GM21528 (cell line): ENCODE data around the gene RASGRF2.

Source experiments
- ATAC-seq: cut with Tn5 transposase; IDR thresholded peaks from one replicate; pipeline ENCODE4 v1.9.1; 2021; ENCODE audit warnings: mild to moderate bottlenecking, moderate library complexity; ENCODE audit not compliant: unreplicated experiment, low FRiP score

The RASGRF2 gene, protein sequence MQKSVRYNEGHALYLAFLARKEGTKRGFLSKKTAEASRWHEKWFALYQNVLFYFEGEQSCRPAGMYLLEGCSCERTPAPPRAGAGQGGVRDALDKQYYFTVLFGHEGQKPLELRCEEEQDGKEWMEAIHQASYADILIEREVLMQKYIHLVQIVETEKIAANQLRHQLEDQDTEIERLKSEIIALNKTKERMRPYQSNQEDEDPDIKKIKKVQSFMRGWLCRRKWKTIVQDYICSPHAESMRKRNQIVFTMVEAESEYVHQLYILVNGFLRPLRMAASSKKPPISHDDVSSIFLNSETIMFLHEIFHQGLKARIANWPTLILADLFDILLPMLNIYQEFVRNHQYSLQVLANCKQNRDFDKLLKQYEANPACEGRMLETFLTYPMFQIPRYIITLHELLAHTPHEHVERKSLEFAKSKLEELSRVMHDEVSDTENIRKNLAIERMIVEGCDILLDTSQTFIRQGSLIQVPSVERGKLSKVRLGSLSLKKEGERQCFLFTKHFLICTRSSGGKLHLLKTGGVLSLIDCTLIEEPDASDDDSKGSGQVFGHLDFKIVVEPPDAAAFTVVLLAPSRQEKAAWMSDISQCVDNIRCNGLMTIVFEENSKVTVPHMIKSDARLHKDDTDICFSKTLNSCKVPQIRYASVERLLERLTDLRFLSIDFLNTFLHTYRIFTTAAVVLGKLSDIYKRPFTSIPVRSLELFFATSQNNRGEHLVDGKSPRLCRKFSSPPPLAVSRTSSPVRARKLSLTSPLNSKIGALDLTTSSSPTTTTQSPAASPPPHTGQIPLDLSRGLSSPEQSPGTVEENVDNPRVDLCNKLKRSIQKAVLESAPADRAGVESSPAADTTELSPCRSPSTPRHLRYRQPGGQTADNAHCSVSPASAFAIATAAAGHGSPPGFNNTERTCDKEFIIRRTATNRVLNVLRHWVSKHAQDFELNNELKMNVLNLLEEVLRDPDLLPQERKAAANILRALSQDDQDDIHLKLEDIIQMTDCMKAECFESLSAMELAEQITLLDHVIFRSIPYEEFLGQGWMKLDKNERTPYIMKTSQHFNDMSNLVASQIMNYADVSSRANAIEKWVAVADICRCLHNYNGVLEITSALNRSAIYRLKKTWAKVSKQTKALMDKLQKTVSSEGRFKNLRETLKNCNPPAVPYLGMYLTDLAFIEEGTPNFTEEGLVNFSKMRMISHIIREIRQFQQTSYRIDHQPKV (N-terminal part only)

DNA sequence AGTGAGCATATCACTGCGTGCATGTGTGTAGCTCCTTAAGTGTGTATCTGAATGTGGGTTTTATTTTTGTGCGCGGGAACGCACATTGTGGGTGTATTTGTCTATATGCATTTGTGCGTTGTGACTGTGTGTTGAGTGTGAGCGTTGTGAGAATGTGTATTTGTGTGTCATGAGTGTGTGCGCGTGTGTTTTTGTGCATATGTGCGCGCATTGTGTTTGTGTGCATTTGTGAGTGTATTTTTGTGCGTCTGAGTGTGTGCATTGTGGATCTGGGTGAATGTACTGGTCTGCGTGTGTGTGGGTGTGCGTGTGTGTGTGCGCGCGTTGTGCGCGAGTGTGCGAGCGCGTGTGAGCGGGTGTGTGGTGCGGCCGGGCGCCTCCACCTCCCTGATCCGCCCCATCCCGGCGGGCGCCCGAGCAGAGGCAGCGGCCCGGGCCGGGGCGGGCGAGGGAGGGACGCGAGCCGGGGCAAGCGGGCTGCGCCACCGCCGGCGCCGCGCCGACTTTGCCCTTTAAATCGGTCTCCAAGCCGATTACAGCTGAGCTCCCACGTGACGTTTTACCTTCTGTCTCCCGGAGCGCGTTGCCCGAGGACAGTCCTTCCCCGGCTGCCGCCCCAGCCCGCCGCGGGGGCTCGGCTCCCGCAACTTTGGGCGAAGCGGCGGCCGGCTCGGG lies at the start of gene RASGRF2:
Gene RASGRF2 (plus strand): TSS at position 596 of the 675 bp plus-strand sequence. CDS start 376 bp downstream, outside the sequence.
- ATAC-seq: no peak

DNA sequence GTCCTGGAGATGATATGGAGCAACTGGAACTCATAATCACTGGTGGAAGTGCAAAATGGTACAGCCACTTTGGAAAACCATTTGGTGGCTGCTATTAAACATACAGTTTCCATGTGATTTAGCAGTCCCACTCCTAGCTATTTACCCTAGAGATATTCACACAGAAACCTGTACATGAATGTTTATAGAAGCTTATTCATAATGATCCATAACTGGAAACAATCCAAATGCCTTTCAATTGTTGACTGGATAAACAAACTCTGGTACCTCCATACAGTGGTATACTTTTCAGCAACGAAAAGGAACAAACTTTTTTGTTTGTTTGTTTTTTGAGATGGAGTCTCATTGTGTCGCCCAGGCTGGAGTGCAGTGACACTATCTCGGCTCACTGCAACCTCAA lies 47.7 kb upstream of the RASGRF2 start:
- no peak for ATAC-seq

DNA sequence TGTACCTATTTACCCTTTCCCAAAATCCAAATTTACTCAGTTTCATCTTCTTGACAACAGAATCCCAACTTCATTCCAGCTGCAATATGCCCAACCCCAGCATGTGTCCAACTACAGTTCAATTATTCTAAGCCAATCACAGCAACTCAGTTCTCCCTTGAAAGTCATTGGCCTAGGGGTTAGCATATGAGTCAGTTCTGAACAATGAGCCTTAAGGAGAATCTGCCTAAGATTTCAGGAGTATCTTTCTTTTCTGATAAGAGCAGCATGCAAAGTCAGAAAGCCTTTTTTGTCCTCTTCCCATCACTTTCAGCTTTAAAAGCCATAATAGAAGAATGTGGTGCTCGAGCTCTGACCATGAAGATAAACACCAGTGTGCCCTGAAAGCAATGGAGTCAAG lies 44.4 kb upstream of the RASGRF2 start:
- ATAC-seq: no peak

DNA sequence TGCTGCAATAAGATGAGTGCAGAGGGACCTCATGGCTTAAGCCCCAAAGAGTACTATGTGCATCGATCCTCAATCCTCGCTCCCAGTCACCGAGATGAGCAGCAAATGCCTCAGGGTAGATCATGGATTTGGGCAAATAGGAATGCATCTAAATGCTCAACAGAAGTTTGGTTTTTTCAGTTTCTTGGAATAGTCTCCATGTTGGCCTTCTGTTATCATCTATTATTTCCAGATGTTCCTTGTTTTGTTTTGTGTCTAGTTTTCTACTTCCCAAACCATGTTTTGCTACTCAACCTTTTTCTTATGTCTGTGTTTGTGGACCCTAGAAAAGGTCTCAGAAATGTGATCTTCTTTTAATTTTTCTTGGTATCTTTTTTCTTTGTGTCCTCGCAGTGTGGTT lies 43.5 kb upstream of the RASGRF2 start:
- ATAC-seq: no peak

DNA sequence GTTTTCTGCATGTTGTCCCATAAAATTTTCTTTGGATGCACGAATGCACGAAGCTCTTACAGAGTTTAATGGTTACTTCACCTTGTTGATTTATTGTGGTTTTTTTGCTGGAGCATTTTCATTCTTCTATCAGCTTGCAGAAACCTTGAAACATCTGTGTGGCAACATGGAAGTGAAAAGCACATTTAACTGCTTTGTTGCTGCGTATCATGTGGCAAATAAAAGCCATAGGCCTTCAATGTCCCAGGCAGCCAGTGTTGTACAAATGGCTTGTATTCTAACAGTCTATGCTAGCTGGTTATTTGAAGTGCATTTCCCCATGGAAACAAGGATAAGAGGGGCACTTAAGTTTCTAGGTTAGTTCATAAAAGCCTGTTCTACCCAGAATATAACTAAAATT lies 42.5 kb upstream of the RASGRF2 start:
- ATAC-seq: no peak

DNA sequence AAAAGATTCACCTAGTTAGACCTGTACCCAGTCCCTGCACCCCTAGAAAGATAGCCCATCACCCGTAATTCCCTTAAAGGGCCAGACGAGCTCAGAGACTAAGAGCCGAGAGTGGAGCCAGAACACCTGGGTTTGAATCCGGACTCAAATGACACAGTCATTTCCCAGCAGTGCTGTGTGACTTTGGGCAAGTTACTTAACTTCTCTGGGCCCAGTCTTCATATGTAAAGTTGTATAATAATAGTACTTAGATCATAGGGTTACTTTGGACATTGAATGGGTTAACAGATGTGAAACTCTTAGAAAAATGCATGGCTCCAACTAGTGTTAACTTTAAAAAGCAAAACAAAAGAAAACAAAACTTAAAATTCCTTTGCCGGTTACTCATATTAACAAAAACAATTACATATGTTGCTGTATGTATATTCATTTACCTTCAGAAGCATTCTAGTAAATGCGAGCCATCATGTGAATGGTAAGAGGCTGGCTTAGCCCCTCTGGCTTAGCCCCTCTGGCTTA lies 40.4 kb upstream of the RASGRF2 start:
- ATAC-seq: no peak

DNA sequence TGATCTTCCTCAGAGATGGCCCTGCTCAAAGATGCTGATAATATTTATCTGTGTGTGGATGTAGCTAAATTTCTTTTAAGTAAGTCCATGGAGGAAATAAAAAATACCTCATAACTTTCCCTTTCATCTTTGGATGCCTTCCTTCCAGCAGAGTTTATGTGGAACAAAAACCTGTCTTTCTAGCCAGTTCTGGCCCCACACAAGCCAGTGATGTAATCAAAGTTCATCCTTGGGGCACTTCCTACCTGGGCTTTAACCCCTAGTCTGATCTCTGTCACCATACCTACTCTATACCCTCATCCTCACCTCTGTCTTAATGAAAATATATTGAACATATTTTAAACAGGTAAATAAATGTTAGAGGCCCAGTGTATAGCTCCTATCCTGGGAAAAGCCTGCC lies 39.8 kb upstream of the RASGRF2 start:
- no peak for ATAC-seq

DNA sequence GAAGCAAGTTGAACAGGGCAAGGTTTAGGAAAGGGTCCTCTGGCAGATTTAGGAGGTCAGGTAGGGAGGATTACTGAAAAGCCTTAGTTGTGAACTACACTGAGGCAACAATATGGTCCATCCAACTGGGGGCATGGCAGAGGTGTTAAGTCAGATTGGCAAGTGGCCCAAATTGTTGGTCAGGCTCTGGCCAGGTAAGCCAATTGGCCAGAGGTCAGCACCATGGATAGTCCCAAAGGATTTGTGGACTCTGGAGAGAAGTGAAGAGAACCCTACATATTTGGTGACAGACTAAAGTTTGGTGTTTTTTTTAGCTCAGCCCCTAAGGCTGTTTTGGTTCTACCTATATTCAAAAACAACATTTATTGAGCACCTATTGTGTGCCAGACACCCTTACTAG lies 39.1 kb upstream of the RASGRF2 start:
- no peak for ATAC-seq

DNA sequence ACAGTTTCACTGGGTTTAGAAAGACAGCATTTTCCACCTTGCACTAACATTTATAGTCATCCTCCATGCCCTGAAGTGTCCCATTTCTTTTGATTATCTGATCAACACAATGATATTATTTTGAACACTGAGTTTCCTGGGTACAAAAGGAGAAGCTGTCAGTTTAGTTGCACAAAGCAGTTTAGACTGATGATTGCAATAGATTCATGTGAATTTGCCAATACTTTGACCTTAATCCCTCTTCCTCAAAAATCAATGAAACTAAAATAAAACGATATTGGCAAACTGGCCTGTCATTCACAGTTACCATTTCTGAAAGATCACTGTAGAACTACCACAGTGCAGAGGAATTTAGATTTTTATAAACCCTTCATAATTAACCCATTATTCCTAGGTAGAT lies 34.2 kb upstream of the RASGRF2 start:
- no peak for ATAC-seq

DNA sequence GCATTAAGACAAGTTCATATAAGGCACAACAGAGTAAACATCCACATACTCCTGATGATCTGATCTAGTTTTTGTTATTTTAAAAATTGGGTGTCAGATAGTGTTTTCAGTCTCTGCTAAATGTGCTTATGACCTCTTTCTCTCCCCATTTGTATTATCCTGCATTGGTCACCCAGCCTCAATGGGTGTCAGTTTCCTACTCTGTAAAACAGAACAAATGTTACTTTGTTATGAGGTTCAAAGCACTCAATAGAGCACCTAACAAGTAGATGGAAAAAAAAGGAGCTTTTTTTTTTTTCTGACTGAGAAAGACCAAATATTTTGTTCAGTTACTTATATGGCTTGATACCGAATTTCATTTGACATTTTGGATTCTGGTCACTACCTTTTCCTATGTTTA lies 33.6 kb upstream of the RASGRF2 start:
- no peak for ATAC-seq

DNA sequence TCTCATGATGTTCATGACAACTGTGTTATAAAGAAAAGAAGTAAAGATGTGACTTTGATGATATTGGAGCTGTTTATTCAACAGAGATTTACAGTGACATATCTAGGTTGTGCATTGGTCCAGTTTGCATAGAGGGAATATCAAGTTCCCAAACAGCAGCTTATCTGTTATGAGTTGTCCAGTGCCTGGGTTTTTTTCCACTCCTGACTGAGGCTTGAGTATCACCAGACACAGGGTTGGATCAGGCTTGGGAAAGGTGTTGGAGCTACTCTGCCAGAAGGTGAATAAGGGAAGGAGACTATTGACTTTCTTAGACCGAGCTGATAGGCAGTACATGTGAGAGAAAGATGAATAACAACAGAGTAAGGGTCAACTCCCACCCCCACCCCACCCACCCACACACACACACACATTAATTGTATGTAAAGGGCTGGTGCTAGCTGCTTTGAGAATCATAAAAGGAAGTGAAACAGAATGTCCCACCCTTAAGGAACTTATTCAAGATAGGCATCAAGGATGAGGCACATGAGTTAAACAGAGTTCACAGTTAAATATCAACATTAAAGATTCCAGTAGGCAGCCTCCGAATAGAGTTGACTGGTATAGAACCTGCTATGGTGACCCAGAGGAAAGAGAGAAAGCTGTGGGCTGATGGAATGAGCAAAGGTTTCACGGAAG lies 33.0 kb upstream of the RASGRF2 start:
- no peak for ATAC-seq

DNA sequence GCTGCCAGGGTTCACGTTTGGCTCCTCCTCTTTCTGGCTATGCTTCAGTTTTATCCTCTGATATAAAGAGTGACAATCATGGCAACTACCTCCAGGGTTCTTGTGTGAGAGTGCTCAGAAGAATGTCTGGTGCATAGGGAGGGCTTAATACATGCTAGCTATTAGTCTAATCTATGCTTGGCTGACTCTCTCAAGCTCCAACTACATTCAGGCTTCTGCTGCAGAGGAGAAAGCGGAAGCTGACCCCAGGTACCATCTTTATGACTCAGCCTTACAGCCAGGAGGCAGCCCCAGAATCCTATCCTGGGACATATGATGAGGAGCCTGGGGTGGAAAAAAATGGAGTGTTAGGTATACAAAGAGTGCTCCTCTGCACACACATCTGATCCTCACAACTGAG lies 32.1 kb upstream of the RASGRF2 start:
- ATAC-seq: no peak

DNA sequence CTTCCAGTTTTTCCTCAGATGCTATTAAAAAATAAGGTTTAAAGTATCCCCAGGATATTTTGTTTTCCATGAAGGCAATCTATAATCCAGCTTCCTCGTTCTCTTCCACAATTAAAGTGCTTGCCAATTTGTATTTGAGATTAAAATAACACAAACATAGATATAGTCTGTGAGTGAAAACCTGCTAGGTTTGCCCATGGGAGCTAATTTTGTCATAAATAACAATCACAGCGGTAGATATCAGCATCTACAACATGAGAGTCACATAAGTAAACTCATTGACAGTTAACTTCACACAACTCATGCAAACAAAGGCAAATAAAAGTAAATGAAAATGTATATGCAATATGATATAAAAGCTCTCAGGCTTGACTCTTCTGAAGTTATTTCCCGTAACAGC lies 29.2 kb upstream of the RASGRF2 start:
- ATAC-seq: no peak

DNA sequence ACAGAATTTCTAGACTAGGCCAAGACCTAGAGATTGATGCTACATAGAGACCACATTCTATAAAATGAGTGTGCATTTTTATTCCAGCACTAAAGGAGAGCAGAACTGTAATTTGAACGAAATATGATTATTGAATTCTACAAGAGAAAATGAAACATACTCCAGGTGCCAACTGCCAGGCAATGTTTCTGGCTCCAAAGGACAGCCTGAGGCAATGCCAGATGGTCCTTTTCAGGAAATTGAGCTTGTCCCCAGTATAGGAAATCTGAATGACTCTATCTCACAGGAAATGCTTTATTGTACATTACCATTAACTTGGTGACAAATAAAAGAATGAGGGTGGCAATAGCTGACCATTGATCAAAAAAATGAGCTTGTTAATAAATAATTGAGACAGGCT lies 28.8 kb upstream of the RASGRF2 start:
- ATAC-seq: no peak

DNA sequence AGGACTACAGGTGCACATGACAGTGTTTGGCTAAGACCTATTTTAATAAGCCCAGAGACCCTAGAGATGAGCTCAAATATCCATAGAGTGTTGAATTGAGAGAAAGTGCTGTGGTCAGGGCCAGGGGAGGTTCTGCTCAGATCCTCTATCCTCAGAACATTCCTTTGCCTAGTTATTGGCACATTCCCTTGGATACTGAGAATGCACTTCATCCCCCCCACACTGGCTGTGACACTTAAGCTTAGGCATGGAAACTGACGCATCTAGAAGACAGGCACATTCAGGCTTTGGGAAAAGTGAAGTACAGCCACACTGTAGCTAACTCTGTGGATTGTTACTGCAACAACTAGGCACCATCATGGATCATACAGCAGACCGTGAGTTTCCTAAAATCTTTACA lies 27.1 kb upstream of the RASGRF2 start:
- no peak for ATAC-seq

DNA sequence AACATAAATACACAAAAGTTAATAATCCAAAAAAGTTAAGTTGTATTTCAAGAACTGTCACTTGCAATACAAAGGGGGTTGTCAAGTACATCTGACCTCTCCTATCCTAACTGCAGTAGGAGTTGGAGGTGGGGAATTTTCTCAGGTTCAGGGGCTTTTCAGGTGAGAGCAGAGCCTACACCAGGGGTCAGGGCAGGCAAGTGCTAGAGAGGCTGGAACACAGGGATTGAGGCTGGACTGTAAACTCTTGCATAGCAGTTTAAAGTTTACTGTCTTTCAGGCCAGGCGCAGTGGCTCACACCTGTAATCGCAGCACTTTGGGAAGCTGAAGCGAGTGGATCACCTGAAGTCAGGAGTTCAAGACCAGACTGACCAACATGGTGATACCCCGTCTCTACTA lies 25.4 kb upstream of the RASGRF2 start:
- ATAC-seq: no peak

DNA sequence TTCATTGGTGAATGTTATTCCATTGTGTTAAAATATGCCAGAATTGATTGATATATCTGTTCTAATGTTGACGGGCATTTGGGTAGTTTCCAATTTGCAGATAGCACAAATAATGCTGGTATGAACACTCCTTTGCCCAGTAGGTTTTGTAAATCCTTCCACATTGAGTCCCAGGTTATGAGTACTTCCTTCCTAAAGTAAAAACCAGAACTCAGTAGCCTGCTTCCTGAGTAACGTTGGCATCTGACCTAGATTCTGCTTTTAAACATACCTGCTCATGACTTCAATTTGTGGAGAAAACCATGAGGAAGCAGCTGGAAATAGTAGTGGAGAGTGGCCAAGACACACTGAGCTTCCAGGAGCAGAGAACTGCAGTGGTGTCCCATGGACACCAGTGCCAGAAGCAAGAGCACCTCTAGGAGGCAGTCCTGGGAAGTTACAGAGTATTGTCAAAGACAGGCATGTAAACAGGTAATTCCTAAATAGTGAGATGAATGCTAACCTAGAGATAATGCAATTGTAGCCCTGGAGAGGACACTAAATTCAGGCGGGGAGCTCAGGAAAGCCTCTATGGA lies 24.3 kb upstream of the RASGRF2 start:
- no peak for ATAC-seq

DNA sequence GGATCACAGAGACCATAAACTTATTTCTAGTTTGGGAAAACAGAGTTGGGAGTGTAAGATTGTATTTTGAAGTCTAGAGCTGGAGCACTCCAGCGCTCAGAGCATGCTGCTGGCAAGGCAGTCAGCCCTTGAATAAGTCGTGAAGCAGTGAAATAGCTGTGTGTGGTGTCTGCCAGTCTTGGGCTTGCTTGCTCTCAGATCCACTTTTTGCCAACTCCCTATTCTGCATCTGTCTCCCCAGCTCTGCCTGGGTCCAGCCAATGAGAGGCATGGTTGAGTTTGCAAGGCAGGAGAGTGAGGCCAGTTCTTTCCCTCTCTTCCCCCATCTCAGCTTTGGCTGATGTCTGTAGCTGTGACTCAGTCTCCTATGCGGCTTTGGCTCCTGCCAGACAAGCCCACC lies 23.3 kb upstream of the RASGRF2 start:
- no peak for ATAC-seq

DNA sequence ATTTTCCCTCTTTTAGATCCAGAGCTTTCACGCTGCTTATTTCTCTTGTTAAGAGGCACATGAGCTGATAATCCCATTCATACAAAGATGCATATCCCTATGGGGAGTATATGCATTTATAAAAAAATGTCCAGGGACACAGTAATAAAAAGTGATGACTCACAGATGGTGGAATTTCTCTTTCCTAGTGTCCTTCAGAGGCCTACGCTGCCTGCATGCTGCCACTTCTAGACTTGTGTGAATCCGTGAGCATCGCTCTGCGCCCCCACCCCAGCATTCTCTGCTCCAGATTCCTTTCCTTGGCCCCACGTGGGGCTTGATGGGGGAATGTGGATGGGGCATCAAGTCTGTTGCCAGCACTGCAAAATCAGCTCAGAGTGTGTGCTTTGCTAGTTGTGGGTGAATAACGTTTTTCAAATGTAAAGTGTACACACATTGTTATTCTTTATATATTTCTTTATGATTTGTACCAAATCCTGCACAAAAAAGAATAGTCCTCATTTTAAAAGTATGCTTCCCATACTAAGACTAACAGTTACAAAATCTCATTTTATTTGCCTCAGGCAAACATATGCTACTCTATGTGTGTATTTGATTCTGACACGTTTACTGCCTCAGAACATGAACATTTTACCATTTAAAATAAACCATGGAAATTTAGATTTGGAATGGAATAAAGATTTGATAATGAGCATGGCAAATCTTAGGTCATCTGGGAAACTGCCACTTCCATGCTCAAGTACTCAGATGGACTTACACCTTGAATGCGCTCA lies 22.4 kb upstream of the RASGRF2 start:
- no peak for ATAC-seq
